Psoas muscle (tissue), 8 donors: Measurements from ENCODE around the gene COL6A1. TPM values are rescaled to one million over a fixed set of nuclear protein-coding genes. Genes with fewer than 3 reads are reported as not detected.

Source experiments
- ATAC-seq, 4 donors: fragments of 200-7000 bp; cut with Tn5 transposase; one replicate each; pipeline ENCODE4 v1.9.1; 2020; ENCODE audit warnings: moderate library complexity in 3 of 4, mild to moderate bottlenecking in 2 of 4
- DNase-seq, 2 donors: peaks; one replicate each; pipeline ENCODE4 v3.0.0-alpha.2; 2020
- H3K27ac ChIP-seq: fragments of 200-600 bp; one replicate; pipeline ENCODE4 v1.8.0; 2022
- H3K27me3 ChIP-seq, 3 donors: fragments of 200-600 bp in 1 of 3; one replicate each; pipeline versions ENCODE4 v1.6.1 to v1.8.0; 2013 to 2022; ENCODE audit warnings: low read length in 2 of 3, mild to moderate bottlenecking in 2 of 3, moderate library complexity in 1 of 3; ENCODE audit not compliant: insufficient read depth in 3 of 3
- H3K36me3 ChIP-seq, 2 donors: fragments of 200-600 bp in 1 of 2; one replicate each; pipeline versions ENCODE4 v1.6.1 to v1.8.0; 2013 to 2022; ENCODE audit warnings: low read depth in 1 of 2, mild to moderate bottlenecking in 1 of 2, moderate library complexity in 1 of 2; ENCODE audit not compliant: insufficient read depth in 1 of 2
- H3K4me1 ChIP-seq: fragments of 200-600 bp; one replicate; pipeline ENCODE4 v1.8.0; 2022
- H3K4me3 ChIP-seq: fragments of 200-600 bp; one replicate; pipeline ENCODE4 v1.8.0; 2022; ENCODE audit warnings: mild to moderate bottlenecking
- H3K9me3 ChIP-seq: fragments of 200-600 bp; one replicate; pipeline ENCODE4 v1.8.0; 2022
- WGBS, 3 donors: extraction: QIAGEN DNeasy Blood & Tissue Kit; methylation state at CpG; one replicate each; pipeline versions ENCODE4 v1.1.6 to v1.1.7; 2013; 5-methylcytosine and 5-hydroxymethylcytosine counted together
- intact Hi-C, 2 donors: fragments of 100-400 bp; cut with DNase I; formaldehyde crosslinking; loops; one replicate each; pipeline versions ENCODE4 v1.11.0 to v1.14.2; 2022
- polyA plus RNA-seq, 3 donors: library from polyadenylated mRNA; stranded (reverse); fragments of 200-250 nt; gene quantifications; one replicate each; pipeline ENCODE4 v1.2.3, GENCODE V29; 2013
- total RNA-seq, 4 donors: library from RNA; stranded (reverse); fragmentation: NEBNext Ultra II Directional in 2 of 4; extraction: Animal tissue kit (Norgen Biotek cat#: 25700) in 2 of 4; gene quantifications; one replicate each; pipeline versions ENCODE4 v1.2.1 to v1.2.4, GENCODE V29; 2021 to 2023
- TF ChIP-seq, protein P1 (sequence below): fragments of 200-600 bp; IDR thresholded peaks from one replicate; pipeline ENCODE4 v1.8.0; 2022; ENCODE audit warnings: antibody characterized with exemption
- donor health status: healthy with polysubstance abuse.
- donor health status: DM: no; HTN: no; CAD: no; lungs with moderate emphysema.
- donor health status: Bipolar disorder and iron deficiency.
- donor health status: healthy.
- donor health status: DM: yes; HTN: yes; CAD: no.
- donor health status: DM: no; HTN: no; CAD: no.
- donor health status: DM: no; HTN: no; CAD: no.
- donor health status: DM: yes; HTN: yes; CAD: no.

COL6A1 gene
- total and polyA plus RNA-seq, 7 donors = 29.4 to 83.0 (median 36.1) TPM

DNA sequence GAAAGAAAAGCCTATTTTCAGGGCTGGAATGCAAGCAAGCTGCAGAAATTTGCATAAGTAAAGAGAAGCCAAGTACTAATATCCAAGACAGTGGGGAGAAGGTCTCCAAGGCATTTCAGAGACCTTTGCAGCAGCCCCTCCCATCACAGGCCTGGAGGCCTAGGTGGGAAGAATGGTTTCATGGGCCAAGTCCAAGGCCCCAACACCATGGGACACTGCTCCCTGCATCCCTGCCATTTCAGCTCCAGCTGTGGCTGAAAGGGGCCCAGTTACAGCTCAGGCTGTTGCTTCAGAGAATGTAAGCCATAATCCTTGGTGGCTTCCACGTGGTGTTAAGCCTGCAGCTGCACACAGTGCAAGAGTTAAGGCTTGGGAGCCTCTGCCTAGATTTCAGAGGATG, 16.9 kb upstream of the COL6A1 start:
- H3K4me3 ChIP-seq = no peak overlapping the region
- H3K9me3 ChIP-seq = no peaks in the 10 kb centered on the region
- intact Hi-C loops = no loop called here
- DNase-seq (no peak), ATAC-seq (no peak)
- H3K4me1 ChIP-seq = no peaks in the 10 kb centered on the region
- H3K27me3 ChIP-seq = peaks cover 0 to 4% (median 0%) of the 10 kb centered on the region in 3 donors
- TF ChIP-seq, protein P1, sequence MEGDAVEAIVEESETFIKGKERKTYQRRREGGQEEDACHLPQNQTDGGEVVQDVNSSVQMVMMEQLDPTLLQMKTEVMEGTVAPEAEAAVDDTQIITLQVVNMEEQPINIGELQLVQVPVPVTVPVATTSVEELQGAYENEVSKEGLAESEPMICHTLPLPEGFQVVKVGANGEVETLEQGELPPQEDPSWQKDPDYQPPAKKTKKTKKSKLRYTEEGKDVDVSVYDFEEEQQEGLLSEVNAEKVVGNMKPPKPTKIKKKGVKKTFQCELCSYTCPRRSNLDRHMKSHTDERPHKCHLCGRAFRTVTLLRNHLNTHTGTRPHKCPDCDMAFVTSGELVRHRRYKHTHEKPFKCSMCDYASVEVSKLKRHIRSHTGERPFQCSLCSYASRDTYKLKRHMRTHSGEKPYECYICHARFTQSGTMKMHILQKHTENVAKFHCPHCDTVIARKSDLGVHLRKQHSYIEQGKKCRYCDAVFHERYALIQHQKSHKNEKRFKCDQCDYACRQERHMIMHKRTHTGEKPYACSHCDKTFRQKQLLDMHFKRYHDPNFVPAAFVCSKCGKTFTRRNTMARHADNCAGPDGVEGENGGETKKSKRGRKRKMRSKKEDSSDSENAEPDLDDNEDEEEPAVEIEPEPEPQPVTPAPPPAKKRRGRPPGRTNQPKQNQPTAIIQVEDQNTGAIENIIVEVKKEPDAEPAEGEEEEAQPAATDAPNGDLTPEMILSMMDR = no peak
- WGBS, 3 donors = 17 to 39% (median 30%) methylated on average over 1 of the region's 1 CpG
- H3K27ac ChIP-seq = no peak overlapping the region
- no peaks in the 10 kb centered on the region for H3K36me3 ChIP-seq

DNA sequence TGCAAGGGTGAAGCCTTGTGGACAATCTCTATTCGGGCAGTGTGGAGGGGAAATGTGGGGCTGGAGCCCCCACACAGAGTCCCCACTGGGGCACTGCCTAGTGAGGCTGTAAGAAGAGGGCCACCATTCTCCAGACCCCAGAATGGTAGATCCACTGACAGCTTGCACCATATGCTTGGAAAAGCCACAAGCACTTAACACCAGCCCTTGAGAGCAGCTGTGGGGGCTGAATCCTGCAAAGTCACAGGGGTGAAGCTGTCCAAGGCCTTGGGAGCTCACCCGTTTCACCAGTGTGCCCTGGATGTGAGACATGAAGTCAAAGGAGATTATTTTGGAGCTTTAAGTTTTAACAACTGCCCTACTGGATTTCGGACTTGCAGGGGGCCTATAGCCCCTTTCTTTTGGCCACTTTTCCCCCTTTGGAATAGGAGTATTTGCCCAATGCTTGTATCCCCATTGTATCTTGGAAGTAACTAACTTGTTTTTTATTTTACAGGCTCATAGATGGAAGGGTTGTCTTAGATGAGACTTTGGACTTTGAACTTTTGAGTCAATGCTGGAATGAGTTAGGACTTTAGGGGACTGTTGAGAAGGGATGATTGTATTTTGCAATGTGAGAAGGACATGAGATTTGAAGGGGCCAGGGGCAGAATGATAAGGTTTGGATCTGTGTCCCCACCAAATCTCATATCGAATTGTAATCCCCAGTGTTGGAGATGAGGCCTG, 16.3 kb upstream of the COL6A1 start:
- intact Hi-C loops = no loop called here
- Histone ChIP-seq H3K36me3 (no peaks in the 10 kb centered on the region), H3K4me3 (no peak overlapping the region), H3K27ac (no peak overlapping the region), H3K4me1 (no peaks in the 10 kb centered on the region), H3K9me3 (no peaks in the 10 kb centered on the region), H3K27me3 (peaks cover 0 to under 1% (median 0%) of the 10 kb centered on the region in 3 donors)
- TF ChIP-seq, protein P1 = no peak
- no peak for ATAC-seq
- no peak for DNase-seq
- 69 to 81% (median 77%) methylated on average over 4 of the region's 4 CpGs for WGBS, 3 donors

DNA sequence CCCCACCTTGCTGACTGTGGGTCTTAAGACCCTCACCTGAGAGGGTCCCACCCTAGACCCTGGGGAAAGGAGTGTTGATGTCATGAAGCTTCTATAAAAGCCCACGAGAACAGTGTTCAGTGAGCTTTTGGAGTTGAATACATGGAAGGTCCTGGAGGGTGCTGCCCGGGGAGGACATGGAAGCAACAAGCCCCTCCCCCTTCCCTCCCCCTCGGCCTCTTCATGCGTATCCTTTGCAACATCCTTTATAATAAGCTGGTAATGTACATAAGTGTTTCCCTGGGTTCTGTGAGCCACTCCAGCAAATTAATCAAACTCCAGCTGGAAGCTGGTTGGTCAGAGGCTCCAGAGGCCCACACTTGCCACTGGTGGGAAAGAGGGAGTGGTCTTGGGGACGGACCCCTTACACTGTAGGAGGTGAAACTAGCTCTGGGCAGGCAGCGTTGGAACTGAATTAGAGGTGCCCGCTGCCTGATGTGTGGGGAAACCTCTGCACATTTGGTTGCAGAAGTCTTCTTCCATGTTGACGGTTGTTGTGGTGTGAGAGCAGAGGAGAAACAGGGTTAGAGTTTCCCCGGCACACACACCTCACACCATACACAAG, 14.7 kb upstream of the COL6A1 start:
- 69 to 72% (median 72%) methylated on average over 9 of the region's 9 CpGs for WGBS, 3 donors
- Histone ChIP-seq H3K36me3 (no peaks in the 10 kb centered on the region), H3K4me3 (no peak overlapping the region), H3K4me1 (no peaks in the 10 kb centered on the region), H3K27ac (no peak overlapping the region), H3K27me3 (peaks cover 0 to 11% (median 2%) of the 10 kb centered on the region in 3 donors), H3K9me3 (no peaks in the 10 kb centered on the region)
- intact Hi-C loops = no loop called here
- ATAC-seq (no peak), DNase-seq (no peak)
- TF ChIP-seq, protein P1 = no peak

DNA sequence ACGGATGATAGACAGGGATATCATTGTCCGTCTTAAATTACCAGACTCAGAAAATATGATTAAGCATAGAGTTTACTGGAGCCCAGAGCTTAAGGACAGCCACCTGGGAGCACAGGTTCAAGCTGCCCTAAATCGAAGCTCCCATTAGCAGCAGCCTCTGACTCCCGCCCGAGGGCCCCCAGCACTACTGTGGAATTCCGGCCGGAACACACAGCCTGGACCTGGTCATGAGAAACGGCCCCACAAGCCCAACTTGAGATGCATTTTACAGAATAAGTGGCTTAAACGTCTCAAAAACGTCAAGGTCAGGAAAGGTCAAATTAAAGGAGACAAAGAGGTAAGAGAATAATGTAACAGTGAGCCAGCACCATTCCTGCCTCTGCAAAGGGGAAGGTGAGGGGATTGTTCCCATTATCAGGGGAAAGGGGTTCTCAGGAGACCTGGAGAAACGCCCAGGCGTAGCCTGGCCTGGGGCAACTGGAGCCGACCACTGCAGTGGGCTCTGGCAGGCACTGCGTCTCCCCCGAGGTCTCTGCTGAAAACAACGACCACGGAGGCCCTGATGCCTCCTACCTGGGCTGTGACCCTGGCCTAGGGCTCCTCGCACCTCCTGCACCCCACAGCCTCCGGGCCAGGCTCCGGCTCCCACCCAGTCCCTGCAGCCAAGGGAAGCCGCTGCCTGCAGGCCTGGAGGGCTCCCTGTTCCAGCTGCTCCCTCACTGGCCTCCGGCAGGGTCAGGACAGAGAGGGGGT, 11.5 kb upstream of the COL6A1 start:
- Histone ChIP-seq H3K27ac (no peak overlapping the region), H3K4me1 (peaks cover 16% of the 10 kb centered on the region), H3K4me3 (no peak overlapping the region), H3K27me3 (peaks cover 0 to 38% (median 10%) of the 10 kb centered on the region in 3 donors), H3K9me3 (no peaks in the 10 kb centered on the region), H3K36me3 (no peaks in the 10 kb centered on the region)
- no peak for DNase-seq
- intact Hi-C loops = loop anchor here in 1 of 2 donors (5.0 kb wide), 2 partner anchors 132 to 257 kb away; partner anchors contain the start of gene LSS
- TF ChIP-seq, protein P1 = no peak
- peak in 1 of 4 donors; percentile 2 for ATAC-seq
- 62 to 73% (median 62%) methylated on average over 22 of the region's 22 CpGs for WGBS, 3 donors
